Activated naive CD4-positive, alpha-beta T cell treated with anti-CD3 and anti-CD28 coated beads, Interleukin-2, amount 50 U/mL, for 16 hours (primary cell): ENCODE measurements around the gene SLC22A12.
"Not testable (repeated sequence)": the region's sequence is repeated elsewhere in the genome, so short reads cannot be mapped to it uniquely, and the experiment has no call there.

ENCODE experiments used
- DNase-seq: peaks from one replicate; pipeline ENCODE4 v3.0.0-alpha.2; 2020

SLC22A12 gene

GRCh38 chr11:64591257-64592233, 525 bp downstream of the SLC22A12 start:
- no peak for DNase-seq

GRCh38 chr11:64592234-64592615, 1.2 kb downstream of the SLC22A12 start:
- DNase-seq: no peak

DNA sequence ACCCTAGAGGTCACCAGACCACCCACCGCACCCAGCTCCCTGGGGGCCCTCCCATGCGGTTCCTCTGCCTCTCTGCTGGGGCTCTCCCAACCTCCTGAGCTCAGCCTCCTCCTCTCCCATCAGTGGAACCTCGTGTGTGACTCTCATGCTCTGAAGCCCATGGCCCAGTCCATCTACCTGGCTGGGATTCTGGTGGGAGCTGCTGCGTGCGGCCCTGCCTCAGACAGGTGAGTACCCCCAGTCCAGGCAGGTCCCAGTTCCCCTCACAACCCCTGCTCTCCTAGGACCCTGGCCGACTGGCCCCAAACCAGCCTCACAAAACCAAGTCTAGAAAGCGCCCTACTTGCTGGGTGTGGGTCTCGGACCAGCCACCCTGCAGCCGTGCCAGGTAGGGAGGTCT, 1.6 kb downstream of the SLC22A12 start:
- DNase-seq: no peak

DNA sequence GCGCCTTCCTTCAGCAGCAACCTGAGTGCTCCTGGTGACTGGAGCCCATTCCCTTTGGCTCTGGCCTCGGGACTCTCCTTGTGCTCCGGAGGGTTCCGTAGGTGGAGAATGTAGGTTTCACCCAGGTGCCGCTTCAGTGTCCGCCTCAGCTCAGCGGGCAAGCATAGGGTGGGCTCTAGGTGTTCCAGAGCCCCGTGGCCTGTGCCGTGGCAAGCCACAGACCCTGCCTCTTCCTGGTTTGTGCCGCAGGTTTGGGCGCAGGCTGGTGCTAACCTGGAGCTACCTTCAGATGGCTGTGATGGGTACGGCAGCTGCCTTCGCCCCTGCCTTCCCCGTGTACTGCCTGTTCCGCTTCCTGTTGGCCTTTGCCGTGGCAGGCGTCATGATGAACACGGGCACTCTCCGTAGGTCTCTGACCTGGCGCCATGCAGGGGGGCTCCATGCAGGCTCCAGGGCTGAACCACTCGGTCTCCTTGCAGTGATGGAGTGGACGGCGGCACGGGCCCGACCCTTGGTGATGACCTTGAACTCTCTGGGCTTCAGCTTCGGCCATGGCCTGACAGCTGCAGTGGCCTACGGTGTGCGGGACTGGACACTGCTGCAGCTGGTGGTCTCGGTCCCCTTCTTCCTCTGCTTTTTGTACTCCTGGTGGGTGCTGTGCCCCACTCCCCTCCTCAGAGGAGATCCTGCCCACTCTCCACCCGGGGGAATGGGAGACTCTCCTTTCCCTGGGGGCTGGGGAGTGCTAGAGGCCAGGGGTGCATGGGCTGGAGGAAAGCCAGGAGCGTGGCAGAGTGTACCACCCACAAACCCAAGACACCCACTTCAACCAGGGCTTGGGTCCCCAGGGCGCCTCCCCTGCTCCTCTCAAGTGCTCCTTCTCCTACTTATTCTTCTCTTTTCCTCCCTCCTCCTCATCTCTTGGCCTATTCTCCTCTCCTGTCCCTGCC, 2.4 kb downstream of the SLC22A12 start:
- DNase-seq: no peak

DNA sequence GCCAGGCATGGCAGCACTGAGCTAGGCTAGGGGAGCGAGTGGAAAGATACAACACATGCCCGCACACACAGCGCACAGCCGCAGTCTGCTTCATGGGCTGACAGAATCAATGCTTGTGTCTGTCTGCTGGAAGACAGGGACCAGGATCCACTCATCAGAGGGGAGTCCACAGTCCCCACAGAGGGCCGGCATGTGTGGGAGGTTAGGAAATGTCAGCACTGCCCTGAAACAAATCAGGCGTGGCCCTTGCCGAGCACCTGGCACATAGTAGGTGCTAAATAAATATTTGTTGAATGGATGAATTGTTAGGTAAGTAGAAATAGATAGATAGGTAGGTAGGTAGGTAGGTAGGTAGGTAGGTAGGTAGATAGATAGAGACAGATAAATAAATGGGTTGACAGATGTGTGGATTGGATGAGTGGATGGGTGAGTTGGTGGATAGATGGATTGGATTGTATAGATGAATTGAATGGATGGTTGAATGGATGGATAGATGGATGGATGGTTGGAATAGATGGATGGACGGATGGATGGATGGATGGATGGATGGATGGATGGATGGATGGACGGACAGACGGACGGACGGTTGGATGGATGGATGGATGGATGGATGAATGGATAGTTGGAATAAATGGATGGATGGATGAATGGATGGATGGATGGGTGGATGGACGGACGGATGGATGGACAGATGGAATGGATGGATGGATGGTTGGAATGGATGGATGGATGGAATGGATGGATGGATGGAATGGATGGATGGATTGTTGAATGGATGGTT, 3.3 kb downstream of the SLC22A12 start:
- DNase-seq: no peak

DNA sequence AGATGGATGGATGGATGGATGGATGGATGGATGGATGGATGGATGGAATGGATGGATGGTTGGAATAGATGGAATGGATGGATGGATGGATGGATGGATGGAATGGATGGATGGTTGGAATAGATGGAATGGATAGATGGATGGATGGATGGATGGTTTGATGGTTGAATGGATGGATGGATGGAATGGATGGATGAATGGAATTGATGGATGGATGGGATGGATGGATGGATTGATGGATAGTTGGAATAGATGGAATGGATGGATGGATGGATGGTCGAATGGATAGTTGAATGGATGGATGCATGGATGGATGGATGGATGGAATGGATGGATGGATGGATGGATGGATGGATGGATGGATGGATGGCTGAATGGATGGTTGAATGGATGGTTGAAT, 4.9 kb downstream of the SLC22A12 start:
- DNase-seq: not testable (repeated sequence)

- no peak for DNase-seq
Measured at GRCh38 chr11:64597671-64598101, 6.7 kb downstream of the SLC22A12 start.

DNA sequence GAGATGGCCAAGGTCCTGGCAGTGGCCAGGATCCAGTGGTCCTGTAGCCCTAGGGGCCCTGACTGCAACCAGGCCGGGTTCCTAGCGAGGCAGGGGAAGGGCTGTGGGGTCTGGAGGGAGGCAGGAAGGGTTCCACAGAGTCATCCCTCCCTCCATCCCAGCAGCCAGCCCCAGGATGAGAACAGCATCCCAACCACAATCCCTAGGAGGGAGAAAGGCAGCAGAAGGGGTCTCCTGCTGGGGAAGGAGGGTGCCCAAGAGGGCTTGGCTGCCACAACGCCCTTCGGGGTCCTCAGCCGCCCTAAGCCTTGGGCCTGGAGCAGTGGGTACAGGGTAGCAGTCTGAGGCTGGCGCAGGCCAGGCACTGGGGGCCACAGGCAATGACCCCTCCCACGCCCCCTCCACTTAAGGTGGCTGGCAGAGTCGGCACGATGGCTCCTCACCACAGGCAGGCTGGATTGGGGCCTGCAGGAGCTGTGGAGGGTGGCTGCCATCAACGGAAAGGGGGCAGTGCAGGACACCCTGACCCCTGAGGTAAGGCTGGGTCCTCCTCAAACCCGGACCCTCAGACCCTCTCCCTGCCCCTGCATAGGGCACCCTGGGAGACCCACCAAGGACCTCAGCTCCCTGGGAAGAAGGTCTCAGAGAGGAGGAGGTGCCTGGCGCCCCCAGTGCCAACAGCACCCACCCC, 7.2 kb downstream of the SLC22A12 start:
- DNase-seq: no peak

DNA sequence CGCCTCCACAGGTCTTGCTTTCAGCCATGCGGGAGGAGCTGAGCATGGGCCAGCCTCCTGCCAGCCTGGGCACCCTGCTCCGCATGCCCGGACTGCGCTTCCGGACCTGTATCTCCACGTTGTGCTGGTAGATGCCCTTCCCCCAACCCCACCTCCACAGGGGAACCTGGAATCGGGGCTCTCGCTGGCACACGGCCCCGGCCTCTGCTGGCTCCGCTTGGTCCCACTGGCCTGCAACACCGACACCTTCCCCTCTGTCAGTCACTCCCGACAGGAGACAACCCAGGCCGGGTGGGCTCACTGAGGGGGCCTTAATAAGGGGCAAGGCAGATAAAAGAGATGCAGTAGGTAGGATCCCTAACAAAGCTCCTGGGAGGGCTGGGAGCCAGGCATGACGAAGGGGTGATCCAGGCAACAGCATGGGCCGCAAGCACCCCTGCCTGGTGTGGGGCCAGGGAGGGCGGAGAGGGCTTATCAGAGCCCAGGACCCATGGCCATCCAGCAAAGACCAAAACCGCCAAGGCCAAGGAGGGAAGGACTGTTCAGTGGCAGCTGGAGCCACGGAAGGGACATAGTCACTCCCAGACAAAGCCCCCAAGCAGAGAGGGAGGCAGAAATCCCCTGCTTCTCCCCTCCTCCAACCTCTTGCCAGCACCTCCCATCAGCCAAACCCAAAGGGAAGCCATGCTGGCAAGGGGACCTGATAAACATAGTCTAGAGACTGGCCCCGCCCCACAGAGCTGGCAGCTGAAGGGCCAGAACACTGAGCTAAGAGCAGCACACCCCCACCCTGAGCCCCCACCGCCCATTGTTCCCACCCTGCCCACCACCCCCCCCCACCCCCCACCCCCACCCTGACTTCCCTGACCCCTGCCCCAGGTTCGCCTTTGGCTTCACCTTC, 8.0 kb downstream of the SLC22A12 start:
- DNase-seq: no peak

DNA sequence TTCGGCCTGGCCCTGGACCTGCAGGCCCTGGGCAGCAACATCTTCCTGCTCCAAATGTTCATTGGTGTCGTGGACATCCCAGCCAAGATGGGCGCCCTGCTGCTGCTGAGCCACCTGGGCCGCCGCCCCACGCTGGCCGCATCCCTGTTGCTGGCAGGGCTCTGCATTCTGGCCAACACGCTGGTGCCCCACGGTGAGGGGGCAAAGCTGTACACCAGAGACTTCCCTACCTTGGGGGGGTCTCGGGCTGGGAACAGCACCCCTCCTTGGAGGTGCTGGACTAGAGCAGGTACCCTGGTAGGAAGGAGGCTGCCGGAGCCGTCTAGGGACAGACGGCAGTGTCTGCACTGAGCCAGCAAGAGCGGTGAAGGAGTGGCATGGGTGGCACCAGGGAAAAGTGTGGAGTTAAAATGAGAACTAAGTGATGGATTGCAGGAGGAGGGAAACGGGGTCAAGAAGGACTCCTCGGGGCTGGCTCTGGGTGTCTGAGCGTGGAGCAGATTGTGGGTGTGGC, 8.7 kb downstream of the SLC22A12 start:
- no peak for DNase-seq

DNA sequence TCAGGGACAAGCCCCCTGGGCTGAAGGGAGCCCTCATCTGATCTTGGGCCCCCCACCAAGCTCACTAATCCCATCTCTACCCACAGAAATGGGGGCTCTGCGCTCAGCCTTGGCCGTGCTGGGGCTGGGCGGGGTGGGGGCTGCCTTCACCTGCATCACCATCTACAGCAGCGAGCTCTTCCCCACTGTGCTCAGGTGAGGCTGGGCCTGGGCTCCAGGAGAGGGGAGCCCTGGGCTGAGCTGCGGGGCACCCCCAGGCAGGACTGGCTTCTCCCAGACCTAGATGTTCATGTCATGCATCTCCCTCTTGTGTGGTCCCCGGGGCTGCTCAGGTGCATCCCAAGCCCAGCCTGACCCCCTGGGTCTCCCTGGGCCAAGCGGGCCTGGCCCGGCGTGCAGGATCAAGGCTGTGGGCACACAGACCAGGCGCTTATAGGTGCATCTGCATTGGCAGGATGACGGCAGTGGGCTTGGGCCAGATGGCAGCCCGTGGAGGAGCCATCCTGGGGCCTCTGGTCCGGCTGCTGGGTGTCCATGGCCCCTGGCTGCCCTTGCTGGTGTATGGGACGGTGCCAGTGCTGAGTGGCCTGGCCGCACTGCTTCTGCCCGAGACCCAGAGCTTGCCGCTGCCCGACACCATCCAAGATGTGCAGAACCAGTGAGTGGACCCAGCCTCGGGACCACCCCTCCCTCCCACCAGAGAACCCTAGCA, 9.4 kb downstream of the SLC22A12 start:
- DNase-seq: no peak

DNA sequence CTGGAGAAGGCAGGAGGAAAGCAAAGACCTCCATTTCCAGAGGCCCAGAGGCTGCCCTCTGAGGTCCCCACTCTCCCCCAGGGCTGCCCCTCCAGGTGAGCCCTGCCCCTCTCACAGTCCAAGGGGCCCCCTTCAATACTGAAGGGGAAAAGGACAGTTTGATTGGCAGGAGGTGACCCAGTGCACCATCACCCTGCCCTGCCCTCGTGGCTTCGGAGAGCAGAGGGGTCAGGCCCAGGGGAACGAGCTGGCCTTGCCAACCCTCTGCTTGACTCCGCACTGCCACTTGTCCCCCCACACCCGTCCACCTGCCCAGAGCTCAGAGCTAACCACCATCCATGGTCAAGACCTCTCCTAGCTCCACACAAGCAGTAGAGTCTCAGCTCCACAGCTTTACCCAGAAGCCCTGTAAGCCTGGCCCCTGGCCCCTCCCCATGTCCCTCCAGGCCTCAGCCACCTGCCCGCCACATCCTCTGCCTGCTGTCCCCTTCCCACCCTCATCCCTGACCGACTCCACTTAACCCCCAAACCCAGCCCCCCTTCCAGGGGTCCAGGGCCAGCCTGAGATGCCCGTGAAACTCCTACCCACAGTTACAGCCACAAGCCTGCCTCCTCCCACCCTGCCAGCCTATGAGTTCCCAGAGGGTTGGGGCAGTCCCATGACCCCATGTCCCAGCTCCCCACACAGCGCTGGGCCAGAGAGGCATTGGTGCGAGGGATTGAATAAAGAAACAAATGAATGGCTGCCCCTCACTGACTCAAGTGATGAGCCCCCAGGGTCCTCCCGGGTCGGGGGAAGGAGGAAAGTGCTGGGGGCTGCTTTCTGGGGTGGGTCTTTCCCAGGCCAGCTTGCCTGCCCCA, 10.8 kb downstream of the SLC22A12 start:
- no peak for DNase-seq

DNA sequence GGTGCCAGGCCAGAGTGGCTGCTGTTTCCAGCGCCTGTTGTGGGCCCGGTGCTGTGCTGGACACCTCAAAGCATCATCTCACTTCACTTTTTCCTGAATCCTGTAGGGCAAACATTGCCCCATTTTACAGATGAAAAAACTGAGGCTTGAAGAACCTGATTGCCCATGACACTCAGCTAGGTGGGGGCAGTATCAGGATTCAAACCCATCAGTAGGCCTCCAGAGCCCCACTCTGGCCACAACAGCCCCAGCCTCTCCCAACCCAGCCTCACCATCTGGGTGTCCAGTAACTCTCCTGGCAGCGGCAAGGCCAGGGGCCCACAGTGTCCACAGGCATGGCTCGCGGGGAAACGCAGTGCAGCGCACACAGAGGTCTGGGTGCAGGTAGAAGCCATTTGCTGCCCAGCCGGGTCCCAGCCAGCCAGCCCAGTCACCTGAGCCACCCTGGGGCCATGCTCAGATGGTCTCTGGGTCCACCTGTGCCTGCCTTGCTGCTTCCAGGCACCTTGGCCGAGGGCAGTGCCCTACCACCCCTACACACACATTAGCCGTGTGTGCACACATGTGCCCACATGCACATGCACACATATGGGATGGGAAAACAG, 11.5 kb downstream of the SLC22A12 start:
- no peak for DNase-seq

GRCh38 chr11:64603411-64604110, 12.5 kb downstream of the SLC22A12 start:
- DNase-seq: no peak

- DNase-seq: no peak
Measured at GRCh38 chr11:64604458-64605243, 13.6 kb downstream of the SLC22A12 start.

DNA sequence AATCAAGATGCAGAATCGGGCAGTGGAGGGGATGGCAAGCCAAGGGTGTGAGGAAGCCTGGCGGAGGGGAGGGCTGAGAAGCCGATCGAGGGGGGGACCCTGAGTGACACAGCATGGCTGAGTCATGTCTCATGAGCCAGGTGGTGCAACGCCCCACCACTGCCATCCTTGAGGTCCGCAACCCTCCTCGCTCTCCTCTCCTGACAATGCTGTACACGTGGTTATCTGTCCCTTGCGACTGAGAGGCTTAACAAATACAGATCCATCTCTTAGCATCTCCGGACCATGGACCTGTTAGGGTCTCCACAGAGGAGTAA, 14.2 kb downstream of the SLC22A12 start:
- no peak for DNase-seq
